ENCODE measurements around the gene IGF2BP1.
"Not testable (repeated sequence)": the region's sequence is repeated elsewhere in the genome, so short reads cannot be mapped to it uniquely, and the experiment has no call there.

Gene IGF2BP1

DNA sequence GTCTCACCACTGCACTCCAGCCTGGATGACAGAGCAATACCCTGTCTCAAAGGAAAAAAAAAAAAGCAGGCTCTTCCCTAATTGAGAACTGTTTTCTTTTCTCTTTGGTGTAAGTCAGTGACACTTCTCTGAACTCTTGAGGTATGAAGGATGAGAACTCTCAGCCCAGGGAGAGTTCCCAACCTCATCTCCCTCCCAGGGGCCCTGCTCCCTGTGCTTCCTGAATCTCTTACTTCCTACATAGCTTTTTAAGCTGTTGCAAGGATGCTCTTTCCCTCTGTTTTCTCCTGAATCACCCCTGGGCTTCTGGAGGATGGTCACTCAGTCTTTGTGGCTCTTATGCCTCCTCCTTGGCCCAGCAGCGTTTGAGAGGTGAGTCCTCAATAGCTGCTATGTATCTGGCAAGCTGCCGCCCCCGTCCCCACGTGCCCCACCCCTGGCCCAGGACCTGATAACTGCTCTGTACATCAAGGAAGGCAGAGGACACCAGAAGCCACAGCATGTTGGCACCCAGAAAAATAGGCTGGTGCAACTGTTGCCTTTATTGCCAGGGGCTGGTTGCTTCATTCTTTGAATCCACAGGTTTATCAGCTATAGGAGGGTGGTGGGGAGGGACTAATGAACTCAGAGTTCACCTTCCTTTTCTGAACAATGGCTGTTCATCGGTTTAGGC, 24.0 kb downstream of the IGF2BP1 start:
- no peak for DNase-seq

DNA sequence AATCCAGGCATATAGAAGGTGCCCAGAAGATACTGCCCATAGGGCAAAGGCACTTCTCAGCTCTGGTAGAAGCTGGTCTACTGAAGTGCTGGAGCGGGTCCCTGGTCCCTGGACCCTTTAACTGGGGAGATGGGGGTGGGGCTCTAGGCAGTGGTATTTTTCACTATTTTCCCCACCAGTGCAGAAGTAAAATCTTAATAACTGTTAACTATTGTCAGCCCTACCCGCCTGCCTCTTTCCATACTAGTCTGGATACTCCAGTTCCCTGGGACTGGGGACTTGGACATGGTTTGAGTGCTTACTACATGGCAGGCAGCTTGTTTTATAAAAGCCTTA, 24.6 kb downstream of the IGF2BP1 start:
- DNase-seq: no peak

DNA sequence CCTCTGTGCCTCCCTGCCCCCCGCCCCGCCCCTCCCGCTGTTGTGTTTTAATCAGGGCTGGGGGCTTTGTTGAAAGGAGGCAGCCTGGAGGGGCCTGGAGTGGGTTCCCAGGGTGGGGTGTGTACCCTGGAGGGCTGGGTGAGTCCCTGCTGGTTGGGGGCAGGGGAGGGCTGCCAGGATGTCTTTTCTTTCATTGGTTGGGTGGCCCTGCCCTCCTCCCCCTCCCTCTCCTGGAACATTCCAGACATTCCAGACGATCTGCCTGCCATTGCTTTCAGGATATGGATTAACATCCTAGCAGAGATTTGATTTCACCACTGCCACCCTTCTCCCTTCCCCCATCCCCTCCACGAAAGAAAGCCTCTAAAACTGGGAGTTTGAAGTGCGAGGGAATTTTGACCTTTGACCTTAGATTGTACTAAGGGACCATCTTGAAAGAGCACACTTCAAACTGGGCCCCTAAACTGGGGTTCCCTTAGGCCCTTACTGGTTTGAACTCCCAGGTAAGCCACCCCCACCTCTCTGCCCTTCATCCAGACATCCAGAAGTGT, 25.3 kb downstream of the IGF2BP1 start:
- DNase-seq: no peak

DNA sequence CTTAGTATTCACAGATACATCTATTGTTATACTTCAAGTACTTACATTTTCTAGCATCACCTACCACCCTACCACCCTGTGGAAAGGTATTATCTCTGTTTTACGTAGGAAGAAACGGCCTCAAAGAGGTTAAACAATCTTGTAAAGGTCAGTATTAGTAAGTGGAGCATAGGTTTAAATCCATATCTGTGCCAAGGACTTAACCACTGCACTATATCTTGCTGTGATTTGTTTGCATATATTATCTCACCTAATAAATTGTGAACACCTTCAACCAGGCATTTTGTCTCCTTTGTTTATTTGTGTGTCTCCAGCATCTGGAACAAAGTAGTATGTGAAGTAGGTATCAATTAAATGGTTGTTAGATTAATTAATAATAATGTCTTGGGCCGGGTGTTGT, 27.3 kb downstream of the IGF2BP1 start:
- DNase-seq: no peak

DNA sequence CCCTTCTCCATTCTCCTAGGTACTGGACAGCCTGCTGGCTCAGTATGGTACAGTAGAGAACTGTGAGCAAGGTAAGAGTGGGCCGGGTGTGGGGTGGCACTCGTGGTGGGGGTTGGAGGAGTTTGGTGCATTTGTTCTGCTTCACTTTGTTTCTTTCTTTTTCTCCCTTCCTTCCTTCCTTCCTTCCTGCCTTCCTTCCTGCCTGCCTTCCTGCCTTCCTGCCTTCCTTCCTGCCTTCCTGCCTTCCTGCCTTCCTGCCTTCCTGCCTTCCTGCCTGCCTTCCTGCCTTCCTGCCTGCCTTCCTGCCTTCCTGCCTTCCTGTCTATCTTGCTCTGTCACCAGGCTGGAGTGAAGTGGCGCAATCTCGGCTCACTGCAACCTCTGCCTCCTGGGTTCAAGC, 29.3 kb downstream of the IGF2BP1 start:
- not testable (repeated sequence) for DNase-seq

DNA sequence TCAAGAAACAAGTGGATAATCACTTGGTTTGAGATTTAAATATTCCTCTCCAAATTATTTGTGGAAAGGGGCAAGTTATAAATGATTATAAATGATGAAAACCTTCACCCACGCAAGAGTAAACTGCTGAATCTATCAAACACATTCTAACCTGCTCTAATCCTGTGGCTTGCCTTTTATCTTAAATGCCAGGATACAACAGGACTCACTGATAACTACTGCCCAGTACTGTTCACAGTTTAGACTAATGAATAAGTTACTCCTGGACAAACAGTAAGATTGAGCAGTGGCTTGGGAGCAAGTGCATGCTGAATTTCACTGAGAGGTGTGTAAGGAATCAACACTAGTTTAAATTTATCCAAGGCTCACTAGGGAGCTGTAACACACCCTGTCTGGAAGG, 31.1 kb downstream of the IGF2BP1 start:
- no peak for DNase-seq

DNA sequence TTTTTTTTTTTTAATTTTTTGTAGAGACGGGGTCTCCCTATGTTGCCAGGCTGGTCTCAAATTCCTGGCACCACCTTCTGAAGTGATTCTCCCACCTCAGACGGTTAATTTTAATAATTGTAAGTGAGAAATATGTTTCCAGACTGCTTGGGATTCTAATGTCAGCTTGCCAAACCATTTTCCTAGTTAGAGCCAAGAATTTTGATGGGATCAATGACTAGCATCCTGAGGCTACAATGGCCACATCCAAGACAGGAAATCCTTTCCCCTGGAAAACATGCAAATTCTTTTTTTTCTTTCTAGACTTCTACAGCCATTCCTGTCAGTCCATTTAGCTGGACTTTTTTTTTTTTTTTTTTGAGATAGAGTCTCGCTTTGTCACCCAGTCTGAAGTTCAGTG, 32.6 kb downstream of the IGF2BP1 start:
- DNase-seq: no peak

DNA sequence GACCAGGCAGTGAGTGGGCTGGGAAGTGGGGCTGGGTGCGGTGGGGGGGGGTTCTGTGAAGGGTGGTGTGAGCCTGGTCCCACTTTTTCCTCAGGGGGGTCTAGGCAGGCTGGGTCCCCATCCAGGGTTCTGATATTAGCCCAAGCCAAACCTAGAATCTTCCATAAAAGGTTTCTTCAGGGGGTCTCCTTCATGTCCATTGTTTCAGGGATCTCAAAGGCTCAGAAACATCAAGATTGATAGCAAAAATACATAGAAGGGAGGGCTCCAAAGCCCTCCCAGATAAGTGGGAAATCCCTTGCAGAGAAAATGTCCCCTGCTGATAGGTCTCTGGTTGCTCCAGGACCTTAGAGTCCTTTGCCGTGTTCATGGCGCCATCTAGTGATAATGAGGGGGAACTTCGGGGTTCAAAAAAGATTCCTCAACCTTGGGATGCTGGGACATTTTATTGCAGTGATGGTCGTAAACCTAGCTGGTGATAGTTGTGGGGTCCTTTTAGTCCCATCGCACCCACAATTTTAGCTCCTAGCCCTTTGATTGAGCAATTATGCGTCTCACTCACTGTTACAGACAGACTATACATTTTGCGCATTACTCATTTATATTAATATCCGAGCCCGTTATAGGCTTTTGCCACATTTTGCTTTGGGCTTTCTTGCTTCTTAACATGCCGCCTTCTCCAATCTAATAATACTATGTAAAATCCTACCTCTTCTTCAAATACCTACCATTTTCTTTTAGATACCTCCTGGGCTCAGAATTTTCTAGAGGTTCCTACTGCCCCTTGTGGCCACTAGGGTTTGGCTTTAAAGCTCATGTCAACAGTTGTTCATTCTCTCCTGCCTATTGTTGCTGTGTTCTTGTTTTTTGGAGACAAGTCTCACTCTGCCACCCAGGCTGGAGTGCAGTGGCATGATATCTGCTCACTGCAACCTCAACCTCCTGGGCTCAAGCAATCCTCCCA, 35.1 kb downstream of the IGF2BP1 start:
- no peak for DNase-seq

DNA sequence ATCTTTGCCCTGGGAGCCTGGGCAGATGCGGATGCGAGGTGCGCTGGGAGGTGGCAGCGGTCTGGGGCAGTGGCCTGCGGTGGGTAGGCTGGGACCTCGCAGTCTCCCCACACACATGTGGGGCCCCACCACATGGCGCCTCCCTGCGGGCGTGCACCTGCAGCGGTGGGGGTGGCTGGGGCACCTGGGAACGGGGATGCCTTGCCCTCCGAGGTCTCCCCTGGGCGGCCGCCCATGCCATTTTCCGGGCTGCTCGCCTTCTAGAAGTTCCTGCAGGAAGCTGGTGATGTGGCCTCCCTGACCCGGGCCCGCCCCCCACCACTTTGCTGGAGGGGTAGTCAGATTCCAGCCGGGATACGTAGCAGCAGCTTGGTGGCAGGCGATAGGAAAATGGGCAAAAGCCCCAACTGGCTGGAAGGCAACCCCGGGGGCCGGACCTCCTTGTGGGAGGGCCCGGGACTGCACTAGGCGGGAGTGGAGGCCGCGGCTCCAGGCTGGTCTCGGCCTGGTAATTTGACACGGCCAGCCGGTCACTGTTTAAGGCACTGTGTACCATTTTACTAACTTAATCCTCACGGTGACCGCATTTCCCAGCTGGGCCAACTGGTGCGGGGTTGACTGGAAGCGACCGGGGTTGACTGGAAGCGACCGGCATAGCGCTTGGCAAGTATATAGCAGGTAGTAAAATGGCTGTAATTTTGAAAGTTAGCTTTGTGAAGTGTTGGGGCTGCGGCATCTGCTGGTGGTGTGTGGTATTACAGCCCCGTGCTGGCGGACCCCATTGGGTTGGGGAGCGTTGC, 38.5 kb downstream of the IGF2BP1 start:
- DNase-seq: no peak

DNA sequence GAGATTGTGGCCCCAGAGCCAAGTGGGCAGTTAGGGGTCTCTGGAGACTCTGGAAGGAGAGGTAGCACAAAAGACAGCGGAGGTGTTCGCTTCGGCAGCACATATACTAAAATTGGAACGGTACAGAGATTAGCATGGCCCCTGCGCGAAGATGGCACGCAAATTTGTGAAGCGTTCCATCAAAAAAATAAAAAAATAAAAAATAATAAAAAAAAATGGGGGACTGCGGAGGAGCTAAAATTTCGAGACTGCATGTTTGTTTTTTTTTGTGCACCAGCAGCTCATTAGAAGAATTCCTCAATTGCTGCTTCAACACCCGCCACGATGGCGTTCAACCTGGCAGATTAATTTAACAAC, 39.1 kb downstream of the IGF2BP1 start:
- DNase-seq: no peak

DNA sequence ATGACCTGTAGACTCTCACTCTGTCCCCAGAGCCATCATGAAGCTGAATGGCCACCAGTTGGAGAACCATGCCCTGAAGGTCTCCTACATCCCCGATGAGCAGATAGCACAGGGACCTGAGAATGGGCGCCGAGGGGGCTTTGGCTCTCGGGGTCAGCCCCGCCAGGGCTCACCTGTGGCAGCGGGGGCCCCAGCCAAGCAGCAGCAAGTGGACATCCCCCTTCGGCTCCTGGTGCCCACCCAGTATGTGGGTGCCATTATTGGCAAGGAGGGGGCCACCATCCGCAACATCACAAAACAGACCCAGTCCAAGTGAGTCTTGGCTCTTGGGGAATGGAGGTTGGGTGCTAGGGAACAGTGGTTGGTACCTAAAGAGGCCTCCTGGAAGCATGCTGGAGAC, 41.0 kb downstream of the IGF2BP1 start:
- no peak for DNase-seq

DNA sequence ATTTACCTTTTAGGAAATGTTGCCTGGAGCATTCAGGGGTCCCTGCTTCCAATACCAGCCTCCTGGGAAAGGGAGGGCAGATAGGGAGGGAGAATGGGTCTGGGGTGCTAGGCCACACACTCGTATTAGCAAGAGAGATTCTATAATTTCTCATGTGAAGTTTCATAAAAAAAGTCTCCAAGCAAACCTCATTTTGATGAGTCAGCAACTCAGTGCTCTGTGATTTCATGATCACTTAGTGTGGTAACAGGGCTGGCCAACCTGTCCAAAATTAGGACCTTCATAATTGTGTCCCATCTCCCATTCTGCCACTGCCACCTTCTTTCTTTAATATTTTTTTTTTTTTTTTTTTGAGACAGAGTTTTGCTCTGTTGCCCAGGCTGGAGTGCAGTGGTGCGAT, 41.4 kb downstream of the IGF2BP1 start:
- DNase-seq: no peak

DNA sequence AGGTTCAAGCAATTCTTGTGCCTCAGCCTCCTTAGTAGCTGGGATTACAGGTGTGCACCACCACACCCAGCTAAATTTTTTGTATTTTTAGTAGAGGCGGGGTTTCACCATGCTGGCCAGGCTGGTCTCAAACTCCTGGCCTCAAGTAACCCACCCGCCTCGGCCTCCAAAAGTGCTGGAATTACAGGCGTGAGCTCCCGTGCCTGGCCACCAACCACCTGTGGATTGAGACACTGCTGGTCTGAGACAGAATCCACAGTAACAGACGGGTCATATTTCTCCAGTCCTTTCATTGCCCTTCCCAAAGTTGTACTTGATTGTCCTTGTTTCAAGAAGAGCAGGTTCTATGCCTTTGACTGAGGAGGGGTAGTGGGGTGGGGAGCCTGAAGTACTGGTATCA, 42.3 kb downstream of the IGF2BP1 start:
- not testable (repeated sequence) for DNase-seq

DNA sequence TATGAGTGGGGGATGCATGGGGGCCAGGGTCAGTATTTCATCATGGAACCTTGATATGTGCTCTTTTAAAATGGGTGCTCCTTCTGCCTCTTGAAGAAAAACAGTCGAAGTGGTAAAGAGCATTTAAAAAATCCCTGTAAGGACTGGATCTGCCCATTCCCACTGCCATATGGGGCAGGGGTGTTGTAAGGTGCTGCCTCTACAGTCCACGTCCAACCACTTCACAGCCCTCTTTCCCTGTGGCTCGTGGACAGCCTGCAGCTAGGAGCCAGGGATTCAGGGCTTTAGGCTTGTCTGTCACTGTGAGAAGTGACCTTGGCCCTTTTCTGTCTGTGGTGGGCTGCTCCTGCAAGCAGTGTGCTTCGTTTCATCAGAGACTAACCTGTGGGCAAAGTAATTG, 44.3 kb downstream of the IGF2BP1 start:
- DNase-seq: no peak

DNA sequence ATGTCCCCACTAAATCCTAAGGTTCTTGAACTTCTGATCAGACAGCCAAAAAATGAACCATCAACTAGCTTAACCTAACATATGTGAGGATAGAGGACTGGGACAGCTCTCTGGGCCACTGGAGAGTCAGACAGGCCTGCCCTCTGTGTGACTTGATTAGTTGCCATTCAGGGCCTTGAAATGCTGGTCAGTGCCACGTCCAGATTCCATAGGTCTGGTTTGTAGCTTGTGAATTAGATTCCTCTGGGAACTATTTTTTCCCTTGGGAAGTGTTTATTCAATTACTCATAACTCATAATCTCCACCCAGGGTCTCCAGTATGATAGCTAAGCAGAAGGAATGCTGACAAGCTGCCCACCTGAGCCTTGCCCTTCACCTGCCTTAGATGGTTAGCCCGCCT, 48.2 kb downstream of the IGF2BP1 start:
- no peak for DNase-seq

DNA sequence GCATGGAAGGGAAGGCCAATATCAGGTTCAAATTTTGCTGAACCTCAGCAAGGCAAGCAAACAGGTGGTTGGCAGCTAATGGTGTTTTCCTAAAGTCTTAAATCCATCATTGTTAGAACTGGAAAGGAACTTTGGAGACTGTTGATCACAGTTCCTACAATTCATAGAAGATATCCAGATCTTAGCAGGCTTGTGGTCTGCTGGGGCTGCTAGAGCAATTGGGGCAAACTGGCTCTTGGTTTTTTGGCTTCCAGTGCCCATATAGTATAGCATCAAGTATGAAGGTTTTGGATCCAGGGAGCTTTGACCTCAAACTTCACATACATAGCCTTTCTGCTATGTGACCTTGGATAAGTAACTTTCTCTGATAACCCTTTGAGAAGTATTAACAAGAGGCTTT, 49.7 kb downstream of the IGF2BP1 start:
- DNase-seq: no peak

DNA sequence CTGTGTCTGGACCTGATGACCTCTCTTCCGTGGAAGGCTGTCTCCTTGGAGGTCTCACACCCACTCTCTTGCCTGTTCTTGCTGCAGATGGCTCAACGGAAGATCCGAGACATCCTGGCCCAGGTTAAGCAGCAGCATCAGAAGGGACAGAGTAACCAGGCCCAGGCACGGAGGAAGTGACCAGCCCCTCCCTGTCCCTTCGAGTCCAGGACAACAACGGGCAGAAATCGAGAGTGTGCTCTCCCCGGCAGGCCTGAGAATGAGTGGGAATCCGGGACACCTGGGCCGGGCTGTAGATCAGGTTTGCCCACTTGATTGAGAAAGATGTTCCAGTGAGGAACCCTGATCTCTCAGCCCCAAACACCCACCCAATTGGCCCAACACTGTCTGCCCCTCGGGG, 52.1 kb downstream of the IGF2BP1 start:
- DNase-seq: no peak

DNA sequence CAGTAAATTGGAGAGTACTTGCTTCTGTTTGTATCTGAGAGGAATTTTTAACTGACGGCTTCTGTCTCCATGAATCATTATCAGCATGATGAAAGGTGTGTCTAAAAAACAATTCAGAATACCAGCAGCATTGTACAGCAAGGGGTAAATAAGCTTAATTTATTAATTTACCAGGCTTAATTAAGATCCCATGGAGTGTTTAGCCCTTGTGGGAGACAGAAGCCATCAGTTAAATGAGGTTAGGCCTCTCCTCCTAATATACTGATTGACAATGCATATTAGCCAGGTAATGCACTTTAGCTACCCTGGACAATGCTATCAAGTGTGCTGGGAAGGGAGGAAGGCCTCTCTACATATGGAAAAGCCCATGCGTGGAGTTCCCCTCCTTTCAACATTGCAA, 53.4 kb downstream of the IGF2BP1 start:
- DNase-seq: no peak

DNA sequence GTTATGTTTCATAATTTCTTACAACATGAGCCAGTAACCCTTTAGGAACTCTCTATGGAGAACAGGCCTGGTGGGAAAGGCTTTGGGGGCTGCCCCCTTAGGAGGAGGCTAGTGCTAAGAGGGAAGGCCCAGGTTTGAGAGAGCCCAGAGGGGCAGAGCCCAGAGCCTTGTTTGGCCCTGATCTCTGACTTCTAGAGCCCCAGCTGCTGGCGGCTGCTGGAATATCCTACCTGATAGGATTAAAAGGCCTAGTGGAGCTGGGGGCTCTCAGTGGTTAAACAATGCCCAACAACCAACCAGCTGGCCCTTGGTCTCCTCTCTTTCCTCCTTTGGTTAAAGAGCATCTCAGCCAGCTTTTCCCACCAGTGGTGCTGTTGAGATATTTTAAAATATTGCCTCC, 54.1 kb downstream of the IGF2BP1 start:
- no peak for DNase-seq

DNA sequence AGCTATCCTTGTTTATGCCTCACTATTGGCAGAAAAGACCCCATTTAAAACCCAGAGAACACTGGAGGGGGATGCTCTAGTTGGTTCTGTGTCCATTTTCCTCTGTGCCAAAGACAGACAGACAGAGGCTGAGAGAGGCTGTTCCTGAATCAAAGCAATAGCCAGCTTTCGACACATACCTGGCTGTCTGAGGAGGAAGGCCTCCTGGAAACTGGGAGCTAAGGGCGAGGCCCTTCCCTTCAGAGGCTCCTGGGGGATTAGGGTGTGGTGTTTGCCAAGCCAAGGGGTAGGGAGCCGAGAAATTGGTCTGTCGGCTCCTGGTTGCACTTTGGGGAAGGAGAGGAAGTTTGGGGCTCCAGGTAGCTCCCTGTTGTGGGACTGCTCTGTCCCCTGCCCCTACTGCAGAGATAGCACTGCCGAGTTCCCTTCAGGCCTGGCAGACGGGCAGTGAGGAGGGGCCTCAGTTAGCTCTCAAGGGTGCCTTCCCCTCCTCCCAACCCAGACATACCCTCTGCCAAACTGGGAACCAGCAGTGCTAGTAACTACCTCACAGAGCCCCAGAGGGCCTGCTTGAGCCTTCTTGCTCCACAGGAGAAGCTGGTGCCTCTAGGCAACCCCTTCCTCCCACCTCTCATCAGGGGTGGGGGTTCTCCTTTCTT, 56.1 kb downstream of the IGF2BP1 start:
- DNase-seq: no peak

DNA sequence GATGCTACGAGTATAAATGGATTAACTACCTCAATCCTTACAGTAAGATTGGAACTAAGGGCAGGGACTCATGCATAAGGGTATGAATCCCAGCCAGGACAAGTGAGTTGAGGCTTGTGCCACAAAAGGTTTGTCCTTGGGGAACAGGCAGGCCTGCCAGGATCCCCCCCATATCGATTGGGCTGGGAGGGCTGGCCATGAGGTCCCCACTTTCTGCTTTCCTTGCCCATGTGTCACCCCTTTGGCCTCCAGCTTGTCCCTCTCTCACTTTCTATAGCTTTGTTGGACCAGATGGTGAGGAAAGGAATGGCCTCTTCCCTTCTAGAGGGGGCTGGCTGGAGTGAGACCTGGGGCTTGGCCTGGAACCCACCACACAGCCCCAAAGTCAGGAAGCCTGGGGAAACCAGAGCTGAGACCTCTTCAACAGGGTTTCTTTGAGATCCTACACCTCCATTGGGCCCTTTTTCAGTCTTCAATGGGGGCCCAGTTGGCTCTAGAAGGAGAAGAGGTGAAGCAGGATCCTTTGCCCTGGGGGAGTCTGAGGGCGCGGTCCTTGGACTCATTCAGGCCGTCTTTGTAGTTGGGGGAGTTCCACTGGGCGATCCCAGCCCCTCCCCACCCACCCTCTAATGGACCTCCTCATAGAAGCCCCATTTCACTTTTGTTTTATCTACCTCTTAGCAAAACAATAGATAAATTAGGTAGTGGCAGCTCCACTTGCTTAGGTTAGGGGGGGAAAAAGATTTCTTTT, 57.3 kb downstream of the IGF2BP1 start:
- DNase-seq: no peak

All from activated gamma-delta T cell (primary cell).